Pons (tissue), 1 donor: ENCODE results near the gene ATOSB.

Source experiments
- DNase-seq: peaks from one replicate; pipeline ENCODE4 v3.0.0-alpha.2; 2016; ENCODE audit warnings: low spot score

The ATOSB gene

DNA sequence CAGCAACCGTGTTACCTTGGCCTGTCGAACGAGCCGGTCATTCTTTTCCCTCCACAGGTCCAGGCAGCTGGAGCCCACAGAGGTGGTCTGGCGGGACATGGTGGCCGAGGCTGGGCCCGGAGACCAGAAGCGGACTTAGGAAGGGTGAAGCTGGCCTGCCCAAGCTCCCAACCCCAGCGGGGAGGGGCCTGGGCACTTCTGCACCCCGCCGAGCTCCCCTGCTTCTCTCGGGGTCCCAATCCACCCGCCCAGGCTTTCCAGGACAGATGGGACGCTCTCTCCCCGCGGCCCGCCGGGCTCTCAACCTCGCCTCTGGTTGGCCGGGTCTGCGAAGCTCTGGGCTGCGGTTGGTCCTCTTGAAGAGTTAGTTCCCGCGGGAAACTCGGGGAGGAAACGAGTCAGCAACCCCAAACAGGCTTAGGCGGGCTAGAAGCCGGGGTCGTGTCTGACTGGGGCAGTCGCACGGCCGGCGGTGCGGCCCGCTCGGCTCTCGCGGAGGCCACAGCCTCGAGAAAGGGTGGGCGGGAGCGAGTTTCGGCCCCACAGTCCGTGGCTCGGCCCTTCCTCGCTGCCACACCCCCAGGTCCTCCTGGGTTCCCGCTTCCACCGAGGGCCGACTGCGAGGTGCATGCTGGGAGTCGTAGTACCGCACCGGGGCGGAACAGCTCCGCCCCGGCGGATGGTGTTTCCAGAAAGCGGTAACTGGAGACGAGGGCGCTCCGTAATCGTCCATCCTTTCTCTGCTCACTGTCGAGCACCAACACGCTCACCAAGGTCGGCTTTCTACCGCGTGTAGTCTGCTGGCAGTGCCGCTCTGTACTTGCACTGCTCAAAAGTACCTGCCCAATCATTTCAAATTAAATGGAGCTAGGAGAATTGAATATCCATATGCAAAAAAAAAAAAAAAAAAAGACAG, 36.0 kb downstream of the ATOSB start, which contains the start of gene FANCG:
Gene FANCG, minus strand, starts transcription at position 517 of the 916 bp plus-strand sequence. Its CDS starts 418 bp downstream, at position 99.
- peak; percentile 87 for DNase-seq

DNA sequence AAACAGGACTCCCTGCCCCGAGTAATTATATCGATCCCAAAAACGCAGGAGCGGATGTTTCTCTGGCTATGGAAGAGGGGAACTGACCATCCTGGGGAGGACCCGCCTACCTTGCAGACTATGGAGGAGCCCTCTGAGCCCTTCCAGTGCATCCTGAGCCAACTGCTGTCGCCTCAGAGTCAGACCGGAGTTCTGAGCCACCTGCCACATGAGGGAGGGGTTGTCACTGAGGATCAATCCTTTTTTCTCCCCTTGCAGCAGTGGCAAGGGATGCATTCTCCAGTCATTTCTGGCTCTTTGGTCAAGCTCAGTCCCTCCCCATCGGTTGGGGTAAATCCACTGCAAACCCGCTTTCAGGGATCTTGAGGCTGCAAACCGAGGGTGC, 36.6 kb downstream of the ATOSB start:
- DNase-seq, result no peak

DNA sequence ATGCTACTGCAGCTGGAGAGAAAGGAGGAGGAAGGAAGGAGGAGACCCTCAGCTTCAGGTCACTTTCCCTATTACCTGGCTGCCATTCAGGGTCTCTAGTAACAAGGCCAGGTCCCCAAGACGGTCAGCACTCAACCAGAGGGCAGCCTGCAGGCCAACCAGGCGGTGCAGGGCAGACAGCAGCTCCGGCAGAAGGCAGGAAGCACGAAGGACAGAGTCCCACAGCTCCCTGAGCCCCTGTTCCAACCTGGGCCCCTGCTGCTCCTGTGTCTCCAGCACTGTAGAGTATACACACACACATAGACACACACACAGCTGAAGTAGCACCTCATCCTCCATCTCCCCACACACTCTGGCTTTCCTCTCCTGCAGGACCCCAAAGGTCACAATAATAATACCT, 37.6 kb downstream of the ATOSB start:
- DNase-seq, result no peak

DNA sequence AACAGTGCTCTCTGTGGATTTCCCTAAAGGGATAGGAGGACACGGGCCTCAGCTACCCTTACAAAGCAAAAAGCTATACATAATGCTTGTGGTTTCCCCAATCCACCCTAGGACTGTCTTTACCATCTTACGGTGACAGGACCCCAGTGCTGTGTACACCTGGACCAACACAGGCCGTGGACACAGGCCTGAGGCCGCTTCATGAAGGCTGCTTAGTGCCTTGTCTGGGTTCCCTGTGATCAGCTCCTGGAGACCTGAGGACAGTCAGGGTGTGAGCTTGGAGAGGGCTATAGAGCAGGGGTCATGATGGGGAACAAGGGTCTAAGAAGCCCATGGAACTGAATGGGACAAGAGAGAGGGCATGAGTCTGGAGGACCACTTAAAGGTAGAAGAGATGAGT, 38.8 kb downstream of the ATOSB start:
- DNase-seq, result no peak

DNA sequence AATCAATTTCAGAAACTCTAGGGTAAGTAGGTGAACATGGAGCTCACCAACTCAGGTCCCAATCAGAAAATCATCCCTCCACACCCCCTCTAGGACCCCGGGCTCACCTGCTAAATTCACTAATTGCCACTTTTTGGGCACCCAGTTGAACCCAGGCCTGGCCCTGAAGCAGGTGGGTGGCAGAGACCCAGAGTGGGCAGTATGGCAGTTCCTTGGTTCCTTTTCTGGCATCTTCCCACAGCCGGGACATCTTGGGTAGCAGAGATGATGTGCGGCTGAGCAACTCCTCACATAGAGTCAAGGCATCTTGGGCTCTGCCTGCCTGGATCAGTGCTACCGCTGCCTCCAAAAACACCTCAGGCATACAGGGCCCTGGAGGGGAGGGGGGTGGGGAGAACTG, 40.3 kb downstream of the ATOSB start:
- no peak for DNase-seq

DNA sequence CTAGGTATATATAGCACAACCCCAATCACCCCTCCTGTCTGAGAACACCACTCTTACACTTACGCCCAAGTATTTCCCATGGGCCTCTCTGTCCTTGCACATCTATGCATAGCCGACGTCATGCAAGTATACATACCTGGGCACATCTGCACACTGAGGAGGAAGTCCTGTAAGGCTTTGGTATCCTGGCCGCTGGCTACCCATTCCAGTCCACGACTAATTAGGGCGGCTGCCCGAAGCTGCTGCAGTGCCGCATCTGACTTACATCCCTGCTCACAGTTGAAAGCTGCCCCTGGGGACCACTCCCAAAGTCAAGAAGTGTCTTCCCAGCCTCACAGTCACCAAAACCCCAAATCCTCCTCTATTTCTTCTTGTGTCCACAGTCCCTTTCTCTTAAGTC, 40.9 kb downstream of the ATOSB start:
- DNase-seq, result no peak

DNA sequence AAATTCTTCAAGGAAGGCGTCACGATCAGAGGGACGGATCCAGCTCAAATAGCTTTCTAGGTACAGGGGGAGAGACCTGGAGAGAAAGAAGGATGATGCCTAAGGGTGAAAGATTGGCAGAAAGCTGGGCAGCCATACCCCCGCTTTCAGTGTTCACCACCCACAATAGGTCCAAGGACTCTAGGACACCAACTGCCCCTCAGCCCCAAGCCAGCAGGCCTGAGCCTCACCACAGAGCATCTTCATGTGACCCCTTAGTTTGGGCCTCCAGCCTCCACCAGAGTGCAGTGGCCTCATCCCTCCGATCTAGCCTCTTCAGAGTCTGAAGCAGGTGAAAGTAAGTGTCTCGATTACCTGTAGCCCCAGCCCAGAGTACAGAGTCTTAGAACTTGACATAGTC, 41.5 kb downstream of the ATOSB start:
- DNase-seq, result no peak

DNA sequence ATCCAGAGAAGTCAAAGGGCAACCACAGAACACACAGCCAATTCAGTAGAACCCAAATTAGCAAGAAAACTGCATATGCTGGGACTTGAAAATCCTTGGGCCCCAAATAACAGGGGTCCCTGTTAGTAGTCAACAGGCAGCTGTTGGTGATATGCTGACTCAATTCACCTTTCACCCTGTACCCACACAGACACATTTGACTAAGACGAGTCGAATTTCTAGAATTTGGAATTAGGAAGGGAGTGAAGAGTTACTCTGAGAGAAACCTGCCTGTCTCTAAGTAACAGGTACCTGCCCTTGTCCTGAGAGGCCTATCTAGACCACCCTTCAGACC, 42.4 kb downstream of the ATOSB start:
- no peak for DNase-seq

DNA sequence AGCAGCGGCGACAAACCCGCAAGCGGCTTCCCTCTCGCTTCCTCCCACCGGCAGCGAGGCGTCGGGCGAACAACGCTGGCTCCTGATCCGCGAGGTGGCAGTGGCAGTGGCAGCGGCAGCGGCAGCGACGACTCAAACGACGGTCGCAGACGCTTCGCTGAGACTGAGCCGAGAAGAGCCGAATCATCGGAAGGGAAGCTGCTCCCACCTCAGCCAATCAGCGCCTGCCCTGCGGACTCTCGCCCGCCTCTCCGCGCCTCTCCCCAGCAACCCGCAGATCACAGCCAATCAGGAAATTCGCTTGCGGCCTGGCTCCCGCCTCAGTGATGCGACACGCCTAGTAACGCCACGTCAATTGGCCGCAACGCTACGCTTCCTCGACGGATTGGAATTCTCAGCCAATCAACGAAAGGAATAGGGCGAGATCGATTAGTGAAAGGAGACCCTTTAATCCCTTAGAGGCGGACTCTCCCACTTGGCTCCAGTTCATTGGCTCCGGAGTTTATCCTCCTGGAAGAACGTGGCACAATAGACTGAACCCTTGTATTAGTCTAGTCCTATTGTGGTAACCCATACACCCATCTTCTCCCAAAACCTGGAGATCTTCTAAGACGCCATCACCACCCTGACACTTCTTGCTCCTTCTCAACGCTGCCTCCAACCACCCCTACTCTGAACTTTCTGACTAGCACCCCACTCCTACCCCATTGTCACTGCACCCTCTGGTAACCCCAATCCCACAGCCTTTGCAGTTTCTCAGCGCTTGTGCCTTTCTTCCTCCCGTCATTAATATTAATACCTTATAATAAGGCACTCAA, 43.0 kb downstream of the ATOSB start, which contains the start of gene VCP:
Gene VCP, minus strand, starts transcription at position 165 of the 818 bp plus-strand sequence. CDS start 272 bp downstream, outside the sequence.
- peak; percentile 99 for DNase-seq

DNA sequence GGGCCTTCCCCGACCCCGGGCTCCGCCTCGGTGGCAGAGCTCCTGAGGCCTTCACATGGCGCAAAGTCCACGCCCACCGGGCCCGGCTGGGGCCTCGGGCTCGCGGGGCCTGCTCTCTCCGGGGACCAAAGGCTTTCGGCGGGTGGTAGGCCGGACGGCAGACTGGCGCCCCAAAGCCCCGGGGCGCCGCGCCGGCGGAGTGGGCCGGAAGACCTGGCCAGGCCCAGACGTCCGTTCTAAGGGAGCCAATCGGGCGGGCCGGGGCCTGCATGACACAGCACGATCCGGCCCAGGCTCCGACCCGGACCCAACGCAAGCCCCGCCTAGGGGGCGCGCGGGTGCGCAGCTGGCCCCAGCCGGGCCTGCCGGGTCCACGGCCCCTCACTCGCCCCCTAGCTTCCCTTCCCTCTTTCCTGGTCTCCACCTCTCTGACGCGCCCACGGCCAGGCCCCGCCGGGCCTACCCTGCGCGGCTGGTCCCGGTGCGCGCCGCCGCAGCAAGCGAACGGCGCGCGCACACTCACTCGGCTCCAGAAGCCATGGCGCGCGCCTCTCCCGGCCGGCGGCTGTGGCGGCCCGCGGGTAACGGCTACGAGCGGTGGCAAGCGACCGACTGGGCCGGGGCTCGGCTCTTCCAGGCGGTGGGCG, 43.7 kb downstream of the ATOSB start:
- peak; percentile 57 for DNase-seq

DNA sequence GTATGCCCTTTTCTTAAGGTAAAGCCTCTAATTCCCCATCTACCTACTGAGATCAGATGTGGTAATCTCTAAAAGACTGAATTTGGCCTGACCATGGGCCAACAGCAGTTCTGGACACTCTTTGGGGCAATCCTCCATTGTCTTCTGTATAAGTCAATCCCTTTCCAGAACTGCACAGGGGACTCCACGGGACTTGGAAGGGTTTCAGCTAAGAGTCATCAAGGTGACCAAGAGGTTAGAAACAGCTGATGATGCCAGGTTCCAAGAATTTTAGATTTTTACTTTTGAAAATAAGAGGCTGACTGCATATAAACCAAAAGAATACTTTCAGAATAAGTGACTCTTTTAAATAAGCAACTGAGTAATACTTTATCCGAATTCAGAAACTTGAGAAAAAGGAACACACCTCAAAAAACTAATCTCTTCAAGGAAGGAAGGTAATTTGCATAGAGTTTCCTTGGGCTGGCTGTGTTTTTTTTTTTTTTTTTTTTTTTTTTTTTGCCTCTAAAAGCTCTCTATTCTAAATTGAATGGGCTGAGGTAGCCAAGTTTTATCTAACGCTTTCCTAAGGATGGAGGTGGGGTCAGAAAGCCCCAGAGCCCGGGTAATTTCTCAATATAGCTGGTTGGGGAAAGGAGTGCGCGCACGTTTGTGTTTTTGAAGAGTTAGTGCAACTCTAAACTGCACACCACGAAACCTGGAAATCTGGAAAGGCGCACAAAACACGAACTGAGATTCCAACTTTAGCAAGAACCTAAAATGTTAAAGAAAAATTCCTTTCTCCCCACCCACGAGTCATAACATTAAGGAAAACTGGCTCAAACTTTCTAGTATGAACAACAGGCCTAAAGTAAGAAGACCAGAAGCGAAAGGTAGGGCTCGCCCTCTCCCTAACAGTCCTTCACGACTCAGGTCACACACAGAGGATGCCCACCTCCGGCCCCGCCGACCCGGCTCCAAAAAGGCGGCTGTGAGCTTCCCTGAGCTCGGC, 44.5 kb downstream of the ATOSB start:
- no peak for DNase-seq

DNA sequence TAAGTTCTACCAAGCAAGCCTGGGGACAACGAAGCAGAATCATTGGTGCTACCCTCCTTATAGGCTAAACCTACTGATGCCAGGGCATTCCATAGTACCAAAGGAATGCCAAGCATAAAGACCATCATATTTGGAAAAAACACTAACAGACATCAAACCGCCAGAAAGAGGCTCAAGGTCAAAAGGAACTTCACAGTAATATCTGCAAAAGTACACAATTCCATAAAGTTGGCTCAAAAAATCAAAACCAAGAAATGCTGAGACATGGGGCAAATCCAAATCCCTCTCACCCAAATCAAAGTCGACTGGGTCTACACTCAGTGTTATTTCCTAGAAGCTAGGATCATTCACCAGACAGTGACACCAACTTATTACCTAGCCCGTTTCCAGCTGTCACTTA, 46.6 kb downstream of the ATOSB start:
- no peak for DNase-seq

DNA sequence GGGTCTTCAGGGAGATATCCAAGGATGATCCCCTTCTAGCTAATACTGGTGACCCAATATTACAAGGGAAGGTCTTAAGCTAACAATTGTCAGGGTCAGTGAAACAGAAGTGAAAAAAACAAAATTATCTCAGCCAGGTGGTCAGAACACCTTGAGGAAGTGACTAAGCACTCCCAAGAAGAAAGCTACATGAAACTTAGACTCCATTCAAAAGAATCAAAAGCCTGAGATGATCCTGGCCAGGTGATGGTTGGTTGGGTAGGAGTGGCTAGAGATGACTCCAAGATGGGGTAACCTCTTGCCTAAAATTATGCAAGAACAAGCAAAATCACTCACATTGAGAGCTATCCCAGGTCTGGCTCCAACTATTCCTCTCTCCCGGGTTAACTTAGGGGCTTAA, 48.6 kb downstream of the ATOSB start:
- no peak for DNase-seq

DNA sequence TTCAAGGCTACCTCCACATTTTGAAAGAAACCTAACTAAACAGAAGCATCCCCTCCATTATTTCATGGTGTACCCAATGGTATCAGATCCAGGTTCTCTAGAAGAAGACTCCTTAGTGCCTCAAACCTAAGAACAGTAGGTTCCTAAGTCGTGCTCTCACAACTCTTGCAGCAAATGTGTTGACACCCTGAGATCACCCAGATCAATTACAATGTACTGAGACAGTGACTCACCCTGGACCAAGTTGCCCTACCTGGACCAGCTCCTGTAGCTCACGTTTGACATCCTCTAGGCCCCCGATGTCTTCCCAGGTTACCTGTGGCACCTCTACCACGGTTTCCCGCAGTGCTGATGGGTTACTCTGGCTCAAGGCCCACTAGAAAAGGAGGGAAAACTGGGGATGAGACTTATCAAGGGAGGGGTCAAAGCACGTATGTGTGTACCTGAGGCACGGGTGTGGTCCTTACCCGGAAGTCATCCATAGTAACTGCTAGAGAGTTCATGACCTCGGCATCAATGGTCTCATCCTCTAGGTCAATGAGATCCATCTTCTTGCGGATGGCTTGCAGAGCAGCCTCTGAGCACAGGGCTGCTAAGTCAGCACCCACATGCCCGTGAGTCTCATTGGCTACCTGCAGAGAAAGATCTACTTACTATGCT, 55.0 kb downstream of the ATOSB start:
- no peak for DNase-seq

DNA sequence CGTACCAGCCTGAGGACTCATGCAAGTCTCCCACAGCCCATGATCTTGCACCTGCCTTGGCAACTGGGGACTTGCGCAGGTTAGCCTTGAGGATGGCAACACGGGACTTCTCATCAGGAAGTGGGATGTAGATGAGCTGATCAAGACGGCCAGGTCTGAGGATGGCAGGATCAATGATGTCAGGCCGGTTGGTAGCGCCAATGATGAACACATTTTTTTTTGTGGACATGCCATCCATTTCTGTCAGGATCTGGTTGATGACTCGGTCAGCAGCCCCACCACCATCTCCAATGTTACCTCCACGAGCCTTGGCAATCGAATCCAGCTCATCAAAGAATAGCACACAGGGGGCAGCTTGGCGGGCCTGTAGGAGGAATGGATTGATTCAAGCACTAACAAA, 56.2 kb downstream of the ATOSB start:
- DNase-seq, result no peak

DNA sequence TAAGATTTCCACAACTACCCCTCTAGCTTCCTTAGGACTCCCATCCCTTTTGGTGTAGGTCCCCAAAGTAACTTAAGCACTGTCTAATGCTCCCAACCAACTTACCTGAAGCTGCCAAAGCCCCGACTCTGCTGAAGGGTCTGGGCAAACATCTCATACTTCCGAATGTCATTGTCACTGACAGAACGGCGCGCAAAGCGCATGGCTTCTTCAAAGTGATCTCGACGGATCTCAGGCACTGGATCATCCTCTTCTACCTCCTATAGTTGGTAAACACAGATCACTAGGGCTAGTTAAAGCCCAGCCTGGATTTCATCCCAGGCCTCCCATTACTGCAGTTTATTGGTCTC, 58.4 kb downstream of the ATOSB start:
- no peak for DNase-seq

DNA sequence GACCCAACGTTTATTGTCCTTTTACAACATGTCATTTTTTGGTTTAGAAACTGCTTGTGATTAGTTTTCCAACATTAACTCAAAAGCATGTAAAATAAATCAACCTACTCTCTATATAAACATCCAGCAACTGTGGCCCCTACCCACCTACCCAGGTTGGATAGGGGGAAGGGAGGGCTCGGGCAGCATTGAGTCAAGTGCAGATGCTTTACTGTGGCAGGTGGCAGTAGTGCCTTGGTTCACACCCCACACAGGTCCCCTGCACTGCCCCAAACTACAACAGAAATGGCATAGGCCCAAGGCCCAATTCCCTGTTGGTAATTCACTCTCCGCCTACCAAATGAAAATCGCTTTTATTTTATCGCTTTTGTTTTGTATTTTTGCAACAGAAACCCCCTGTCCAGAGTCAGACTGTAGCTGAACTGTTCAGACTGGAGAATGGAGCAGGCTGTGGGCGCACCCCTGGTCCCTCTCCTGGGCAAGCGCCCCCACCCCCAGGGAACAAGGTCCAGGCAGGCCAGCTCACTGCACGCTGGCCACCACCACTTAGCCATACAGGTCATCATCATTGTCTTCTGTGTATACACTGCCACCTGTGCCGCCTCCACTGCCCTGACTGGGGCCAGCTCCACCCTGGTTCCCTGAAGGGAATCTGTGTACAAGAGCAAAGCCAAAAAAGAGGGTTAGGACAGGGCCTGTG, 58.9 kb downstream of the ATOSB start:
- DNase-seq, result no peak

DNA sequence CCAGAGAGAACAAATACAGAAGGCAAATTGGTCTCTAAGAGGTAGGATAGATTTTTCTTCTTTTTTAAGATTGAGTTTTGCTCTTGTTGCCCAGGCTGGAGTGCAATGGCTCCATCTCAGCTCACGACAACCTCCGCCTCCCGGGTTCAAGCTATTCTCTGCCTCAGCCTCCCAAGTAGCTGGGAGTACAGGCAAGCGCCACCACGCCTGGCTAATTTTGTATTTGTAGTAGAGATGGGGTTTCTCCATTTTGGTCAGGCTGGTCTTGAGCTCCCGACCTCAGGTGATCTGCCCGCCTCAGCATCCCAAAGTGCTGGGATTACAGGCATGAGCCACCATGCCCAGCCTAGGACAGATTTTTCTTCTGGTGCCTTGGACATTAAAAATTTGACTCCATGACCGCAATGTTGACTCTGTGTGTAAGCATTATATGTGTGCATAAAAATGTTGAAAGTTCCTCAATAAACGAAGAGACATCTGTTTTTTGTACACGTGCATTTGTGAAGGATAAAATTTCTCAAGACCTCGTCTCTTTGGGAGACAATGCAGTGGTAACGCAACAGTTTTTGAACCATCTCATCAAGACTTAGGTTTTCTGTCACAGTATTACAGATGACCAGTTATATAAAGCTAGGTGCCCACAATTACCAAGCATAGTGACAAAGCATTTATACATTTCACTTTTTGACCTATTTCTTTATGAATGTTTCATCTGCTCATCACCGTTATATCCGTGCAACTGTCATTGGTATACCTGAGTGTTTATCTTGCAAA, 60.6 kb downstream of the ATOSB start:
- DNase-seq, result no peak

DNA sequence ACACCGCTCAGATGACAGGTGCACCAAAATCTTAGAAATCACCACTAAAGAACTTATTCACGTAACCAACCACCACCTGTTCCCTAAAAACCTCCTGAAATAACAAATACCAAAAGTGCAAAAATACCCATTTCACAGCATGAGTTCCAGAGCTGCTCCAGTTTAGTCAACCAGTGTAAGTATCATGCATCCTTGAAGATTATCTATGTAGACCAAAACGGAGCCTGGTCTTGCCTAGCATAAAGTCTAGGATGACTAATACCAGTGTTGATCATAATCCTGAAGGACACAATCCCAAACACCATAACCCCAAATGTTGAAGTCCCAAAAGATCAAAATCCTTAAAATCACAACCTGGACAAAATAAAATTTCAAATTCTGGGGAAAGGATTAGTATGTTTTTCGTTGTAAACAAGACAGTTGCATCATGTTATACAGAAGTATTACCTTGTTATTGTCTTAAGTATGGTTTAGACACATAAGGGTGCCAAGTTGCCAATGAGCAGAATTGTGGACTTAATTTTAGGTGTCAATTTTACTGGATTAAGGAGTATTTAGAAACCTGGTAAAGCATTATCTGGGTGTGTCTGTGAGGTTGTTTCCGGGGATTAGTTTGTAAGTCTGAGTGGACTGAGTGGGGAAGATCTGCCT, 61.4 kb downstream of the ATOSB start:
- no peak for DNase-seq
